NOMO-1 treated with DMSO at 0.1 percent for 48 hours (cell line): ENCODE results near the gene FAM222A.

Source experiments
- DNase-seq: peaks from one replicate; lab custom pipeline; 2025; ENCODE audit not compliant: unreplicated experiment; lab: John Stamatoyannopoulos, UW

The FAM222A gene

GRCh38 chr12:109818253-109818652 is 104.6 kb downstream of the FAM222A start:
- no peak for DNase-seq

GRCh38 chr12:109818905-109819500 is 105.4 kb downstream of the FAM222A start:
- DNase-seq: no peak
